CD4-positive, alpha-beta T cell treated with Interleukin-12 subunit alpha and Interleukin-12 subunit beta, for 1 hour (primary cell): ENCODE results near the gene DEFB114.

Experiments
- DNase-seq: peaks from one replicate; pipeline ENCODE4 v3.0.0-alpha.2; 2020

The DEFB114 gene

DNA sequence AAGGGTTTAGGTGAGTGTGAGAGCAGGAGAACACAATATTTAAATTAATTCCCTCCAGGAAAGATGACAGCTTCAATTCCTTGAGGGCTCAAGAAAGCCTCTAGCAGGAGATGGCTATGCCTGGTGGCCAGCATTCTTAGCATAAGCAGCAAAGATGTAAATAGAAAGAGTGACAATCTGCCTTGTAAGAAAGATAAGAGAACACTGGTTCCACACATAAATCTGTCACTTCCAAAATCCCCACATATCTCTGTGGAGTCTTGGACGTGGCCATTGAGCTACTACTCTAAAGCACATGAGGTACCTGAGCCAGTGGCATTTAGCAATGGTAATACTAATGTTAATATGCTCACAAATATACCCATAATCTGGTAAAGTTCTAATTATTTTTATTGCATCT, 29.2 kb downstream of the DEFB114 start:
- no peak for DNase-seq

DNA sequence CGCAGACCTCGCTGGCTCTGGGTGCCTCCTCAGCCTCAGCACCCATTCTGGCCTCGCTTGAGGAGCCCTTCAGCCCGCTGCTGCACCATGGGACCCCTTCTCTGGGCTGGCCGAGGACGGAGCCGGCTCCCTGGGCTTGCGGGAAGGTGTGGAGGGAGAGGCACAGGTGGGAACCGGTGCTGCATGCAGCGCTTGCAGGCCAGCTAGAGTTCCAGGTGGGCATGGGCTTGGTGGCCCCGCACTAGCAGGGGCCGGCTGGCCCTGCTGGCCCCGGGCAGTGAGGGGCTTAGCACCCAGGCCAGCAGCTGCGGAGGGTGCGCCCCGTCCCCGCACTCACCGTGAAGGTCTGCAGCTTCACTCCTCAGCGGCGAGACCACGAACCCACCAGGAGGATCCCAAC, 30.4 kb downstream of the DEFB114 start:
- no peak for DNase-seq

DNA sequence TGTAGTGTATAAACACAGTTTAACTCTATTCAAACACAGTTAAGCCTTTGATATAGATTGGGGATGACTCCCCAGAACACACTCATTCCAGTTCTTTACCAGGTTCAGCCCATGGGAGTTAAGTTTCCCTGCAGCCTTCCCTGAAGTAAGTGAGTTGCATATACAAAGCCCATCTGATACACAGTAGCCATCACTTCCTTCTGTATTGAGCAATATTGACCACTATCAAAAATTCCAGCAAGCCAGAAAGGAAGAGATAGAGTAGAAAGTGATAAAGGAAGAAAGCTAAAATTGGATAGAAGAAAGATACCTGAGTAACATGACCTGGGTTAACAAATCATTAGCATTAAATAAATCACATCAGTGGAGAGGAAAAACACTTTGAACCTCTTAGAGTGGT, 34.6 kb downstream of the DEFB114 start:
- no peak for DNase-seq

DNA sequence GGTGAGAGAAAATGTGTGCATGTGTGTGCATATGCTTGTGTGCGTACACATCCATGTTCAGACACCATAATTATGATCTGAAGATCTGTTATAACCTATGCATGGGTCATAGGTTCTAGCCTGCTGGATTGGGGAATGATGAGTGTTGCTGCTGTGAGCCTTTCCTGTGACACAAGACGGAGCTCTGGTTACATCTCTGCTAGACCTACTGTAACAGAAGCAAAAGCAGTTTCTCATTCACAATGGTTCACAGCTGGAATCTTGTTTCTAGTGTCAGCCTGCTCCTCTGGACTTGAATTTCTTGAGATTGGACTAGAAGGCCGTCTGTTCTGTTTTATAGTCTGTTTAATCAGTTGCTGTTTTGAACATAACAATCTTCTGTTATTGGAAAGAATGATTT, 40.1 kb downstream of the DEFB114 start:
- no peak for DNase-seq

DNA sequence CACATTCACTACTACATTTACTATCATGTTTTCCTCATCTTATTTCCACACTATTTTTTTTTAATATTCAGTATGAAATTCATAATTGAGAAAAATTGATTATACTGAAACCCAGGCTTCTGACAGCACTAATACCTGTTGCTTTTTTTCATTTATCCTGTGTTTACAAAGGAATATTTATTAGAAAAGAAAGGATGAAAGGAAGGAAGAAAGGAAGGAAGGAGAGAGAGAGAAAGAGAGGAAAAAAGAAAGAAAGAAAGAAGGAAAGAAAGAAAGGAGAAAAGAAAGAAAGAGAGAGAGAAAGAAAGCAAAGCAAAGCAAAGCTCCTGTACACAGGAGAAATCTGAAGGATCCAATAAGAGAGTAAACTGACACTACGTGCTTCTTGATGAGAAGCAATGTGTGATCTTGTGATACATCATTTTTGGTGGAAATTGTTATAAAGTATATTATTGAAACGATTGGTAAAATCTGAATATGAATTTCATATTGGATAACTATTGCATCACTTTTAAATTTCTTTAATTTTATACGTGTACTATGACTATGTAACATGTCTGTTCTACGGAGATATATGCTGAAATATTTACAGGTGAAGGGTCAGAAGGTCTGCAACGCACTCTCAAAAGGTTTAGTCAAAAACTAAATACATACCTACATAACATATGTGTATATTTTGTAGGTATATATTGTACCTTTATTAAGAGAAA, 43.9 kb downstream of the DEFB114 start:
- no peak for DNase-seq

DNA sequence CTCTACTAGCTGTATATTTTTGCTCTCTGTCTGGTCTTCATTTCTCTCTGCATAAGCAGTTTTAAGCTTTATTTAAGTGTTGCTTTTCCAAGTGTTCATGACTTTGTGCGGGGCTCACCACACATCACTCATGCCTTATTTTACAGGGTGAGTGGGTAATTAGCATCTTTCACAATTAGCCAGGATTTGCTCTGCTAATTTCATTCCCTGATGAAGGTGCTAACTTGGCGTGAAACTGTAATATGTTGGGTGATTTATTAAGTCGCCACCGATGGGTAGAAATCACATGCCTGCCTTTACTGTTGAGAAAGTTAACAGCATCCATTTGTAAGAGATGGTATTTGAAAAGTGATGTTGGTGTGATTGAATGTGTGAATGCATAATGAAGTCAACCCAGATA, 44.7 kb downstream of the DEFB114 start:
- DNase-seq: no peak

DNA sequence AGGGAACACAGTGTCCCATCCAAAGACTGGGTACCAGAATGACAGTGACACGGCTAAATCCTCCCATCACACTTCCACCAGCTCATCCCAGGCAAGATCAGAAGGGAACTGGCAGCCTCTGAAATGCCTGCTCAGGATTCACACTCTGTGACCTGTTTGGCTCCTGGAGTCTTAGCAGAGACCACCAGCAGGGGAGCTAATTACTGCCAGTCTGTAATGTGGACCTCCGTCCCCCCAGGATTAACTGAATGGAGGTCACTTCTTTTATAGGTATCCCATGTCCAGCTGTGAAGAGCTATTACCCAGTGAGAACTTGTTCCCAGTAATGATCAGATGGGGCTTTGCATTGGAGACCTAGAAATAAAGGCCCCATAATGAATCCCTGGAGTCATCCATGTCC, 45.2 kb downstream of the DEFB114 start:
- DNase-seq: no peak

DNA sequence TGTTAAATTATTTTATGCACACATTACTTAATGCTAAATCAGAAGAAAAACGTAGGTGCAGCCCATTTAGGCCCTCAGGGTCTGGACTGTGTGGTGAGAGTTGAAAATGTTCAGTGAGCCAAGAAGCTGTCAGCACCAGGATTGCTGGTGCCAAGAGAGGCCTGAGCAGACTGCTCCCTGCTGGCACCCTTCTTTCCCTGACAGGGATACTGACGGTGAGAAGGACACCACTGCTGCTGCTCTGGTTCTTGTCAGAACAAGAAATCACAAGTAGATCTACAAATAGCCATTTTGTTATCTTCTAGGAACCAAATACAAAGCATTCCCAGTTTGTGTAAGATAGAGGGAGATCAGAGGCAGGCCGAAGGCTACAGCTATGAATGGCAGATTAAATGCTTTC, 48.9 kb downstream of the DEFB114 start:
- no peak for DNase-seq

DNA sequence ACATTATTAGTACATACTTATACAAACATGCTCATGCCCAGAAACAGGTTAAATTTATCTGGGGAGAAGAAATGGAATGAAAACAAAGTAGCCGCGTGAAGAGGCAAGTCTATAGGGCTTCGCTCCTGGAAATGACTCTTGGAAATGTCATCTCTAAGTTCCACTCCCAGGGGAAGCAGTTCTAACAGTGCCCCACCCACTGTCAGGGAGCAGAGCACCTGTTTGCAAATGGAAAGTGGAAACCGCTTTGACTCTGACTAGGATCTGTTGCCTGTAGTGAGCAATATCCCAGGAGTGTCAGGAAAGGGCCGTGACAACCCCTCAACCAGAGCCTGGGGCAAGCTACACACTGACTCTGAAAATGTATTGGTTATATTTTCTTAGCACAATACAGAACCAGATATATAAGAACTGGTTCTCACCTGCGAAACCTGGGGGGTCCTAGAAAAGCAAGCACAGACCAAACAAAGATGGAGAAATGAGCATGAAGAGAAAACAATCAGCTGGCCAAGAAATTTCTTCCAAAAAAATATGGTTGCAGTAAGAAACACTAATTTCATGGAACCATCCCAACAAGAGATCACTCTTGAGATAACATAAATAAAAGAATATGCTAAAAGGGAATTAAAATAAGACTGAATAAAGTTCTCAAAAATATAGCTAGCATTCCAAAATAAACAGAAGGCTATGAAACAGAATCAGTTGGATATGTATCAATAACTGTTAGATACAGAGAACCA, 50.2 kb downstream of the DEFB114 start:
- DNase-seq: no peak

DNA sequence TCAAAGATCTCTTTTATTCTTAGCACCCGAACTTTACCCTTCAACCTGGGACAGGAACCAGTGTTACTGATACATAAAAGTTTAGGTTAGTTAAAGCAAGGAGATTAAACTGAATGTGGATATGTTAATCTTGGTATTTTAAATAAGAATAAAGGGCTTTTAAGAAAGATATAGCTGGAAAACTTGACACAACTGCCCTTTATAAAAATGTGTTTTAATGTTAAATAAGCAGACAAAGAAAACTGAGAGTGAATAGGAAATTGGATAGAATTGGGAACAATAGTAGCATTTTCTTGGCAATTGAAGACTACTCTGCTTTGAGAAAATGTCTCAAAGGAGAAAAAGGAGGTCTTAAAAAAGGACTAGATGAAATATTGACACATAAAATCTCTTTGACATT, 51.8 kb downstream of the DEFB114 start:
- no peak for DNase-seq

DNA sequence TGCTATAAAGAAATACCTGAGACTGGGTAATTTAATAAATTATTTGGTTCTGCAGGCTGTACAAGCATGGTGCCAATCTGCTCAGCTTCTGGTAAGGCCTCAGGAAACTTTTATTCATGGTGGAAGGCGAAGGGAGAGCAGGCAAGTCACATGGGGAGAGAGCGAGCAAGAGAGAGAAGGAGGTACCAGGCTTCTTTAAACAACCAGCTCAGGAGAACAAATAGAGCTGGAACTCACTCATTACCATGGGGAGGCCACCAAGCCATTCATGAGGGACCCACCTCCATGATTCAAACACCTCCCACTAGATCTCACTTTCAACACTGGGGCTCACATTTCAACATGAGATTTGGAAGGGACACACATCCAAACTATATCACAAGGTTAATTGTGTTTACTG, 52.7 kb downstream of the DEFB114 start:
- no peak for DNase-seq
